ENCODE measurements around the gene NRXN3.

DNA sequence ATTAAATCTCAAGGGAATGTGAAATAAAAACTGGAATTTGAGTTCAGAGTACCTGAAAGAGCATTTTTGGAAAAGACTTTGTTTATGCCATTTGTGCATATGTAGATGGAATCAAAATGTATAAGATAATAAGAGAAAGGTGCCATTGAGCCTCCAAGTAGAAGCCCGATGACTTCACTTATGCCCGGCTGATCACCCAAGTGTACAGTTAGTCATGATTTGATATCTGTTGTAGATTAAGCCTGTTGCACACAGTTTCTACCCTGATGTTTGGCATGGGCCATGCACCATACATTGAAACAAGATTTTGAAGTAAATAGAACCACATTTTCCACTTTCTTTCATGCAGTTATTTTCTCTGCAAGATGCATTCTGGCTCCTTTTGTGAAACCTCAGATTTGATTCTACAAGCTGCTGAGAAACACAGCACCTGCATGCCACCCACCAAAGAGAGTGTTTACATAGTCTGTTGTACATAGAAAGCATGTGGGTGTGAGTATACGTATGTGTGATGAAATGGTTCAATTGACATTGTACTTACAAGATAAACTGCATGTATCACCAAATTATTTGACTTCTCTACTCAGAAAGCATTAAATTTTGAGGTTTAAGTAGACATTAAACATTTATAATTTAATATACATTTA lies 1268.6 kb downstream of the NRXN3 start:
- TF ChIP-seq RCOR1 (IDR thresholded peaks at IDR 0.05; ENCODE audit: insufficient replicate concordance, low read length) (no peak), NFE2L2 (IDR thresholded peaks at IDR 0.05; ENCODE audit: low read depth, low read length) (no peak), RAD21 (IDR thresholded peaks at IDR 0.05; ENCODE audit: low read length) (no peak), MXI1 (IDR thresholded peaks at IDR 0.05; ENCODE audit: borderline replicate concordance, low read depth, low read length) (no peak), SMC3 (IDR thresholded peaks at IDR 0.05; ENCODE audit: low read depth, low read length) (no peak), FOS (IDR thresholded peaks at IDR 0.05; ENCODE audit: low read depth, low read length) (no peak), CEBPB (IDR thresholded peaks at IDR 0.05; ENCODE audit: low read depth, low read length) (no peak)
- TF ChIP-seq, protein P1, sequence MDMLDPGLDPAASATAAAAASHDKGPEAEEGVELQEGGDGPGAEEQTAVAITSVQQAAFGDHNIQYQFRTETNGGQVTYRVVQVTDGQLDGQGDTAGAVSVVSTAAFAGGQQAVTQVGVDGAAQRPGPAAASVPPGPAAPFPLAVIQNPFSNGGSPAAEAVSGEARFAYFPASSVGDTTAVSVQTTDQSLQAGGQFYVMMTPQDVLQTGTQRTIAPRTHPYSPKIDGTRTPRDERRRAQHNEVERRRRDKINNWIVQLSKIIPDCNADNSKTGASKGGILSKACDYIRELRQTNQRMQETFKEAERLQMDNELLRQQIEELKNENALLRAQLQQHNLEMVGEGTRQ (IDR thresholded peaks at IDR 0.05; ENCODE audit: low read depth, low read length), result no peak
- TF ChIP-seq, protein P2, sequence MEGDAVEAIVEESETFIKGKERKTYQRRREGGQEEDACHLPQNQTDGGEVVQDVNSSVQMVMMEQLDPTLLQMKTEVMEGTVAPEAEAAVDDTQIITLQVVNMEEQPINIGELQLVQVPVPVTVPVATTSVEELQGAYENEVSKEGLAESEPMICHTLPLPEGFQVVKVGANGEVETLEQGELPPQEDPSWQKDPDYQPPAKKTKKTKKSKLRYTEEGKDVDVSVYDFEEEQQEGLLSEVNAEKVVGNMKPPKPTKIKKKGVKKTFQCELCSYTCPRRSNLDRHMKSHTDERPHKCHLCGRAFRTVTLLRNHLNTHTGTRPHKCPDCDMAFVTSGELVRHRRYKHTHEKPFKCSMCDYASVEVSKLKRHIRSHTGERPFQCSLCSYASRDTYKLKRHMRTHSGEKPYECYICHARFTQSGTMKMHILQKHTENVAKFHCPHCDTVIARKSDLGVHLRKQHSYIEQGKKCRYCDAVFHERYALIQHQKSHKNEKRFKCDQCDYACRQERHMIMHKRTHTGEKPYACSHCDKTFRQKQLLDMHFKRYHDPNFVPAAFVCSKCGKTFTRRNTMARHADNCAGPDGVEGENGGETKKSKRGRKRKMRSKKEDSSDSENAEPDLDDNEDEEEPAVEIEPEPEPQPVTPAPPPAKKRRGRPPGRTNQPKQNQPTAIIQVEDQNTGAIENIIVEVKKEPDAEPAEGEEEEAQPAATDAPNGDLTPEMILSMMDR (conservative IDR thresholded peaks at IDR 0.05; ENCODE audit: low read depth, low read length), result no peak

Measured in IMR-90 (cell line).